ENCODE data around the gene ERRFI1.

DNA sequence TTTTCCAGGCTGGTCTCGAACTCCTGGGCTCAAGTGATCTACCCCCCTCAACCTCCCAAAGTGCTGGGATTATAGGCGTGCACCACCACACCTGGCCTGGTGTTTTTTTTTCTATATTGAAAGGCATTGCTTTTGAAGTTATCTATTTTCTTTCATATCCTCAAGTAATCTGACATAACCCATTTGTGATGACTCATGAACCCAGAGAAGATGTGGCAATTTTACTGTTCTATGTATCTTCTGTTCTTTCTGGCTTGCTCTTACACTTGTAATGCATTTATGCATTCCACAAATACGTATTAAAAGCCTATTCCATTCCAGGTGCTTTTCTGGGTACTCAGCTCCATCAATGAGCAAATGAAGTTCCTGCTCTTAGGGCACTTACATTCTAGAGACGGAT is 29.9 kb upstream of the ERRFI1 start:
- TF ChIP-seq, protein P1, sequence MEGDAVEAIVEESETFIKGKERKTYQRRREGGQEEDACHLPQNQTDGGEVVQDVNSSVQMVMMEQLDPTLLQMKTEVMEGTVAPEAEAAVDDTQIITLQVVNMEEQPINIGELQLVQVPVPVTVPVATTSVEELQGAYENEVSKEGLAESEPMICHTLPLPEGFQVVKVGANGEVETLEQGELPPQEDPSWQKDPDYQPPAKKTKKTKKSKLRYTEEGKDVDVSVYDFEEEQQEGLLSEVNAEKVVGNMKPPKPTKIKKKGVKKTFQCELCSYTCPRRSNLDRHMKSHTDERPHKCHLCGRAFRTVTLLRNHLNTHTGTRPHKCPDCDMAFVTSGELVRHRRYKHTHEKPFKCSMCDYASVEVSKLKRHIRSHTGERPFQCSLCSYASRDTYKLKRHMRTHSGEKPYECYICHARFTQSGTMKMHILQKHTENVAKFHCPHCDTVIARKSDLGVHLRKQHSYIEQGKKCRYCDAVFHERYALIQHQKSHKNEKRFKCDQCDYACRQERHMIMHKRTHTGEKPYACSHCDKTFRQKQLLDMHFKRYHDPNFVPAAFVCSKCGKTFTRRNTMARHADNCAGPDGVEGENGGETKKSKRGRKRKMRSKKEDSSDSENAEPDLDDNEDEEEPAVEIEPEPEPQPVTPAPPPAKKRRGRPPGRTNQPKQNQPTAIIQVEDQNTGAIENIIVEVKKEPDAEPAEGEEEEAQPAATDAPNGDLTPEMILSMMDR (conservative IDR thresholded peaks at IDR 0.05; ENCODE audit: low read depth, low read length): no peak
- no peak for TF ChIP-seq EZH2 (IDR thresholded peaks at IDR 0.05; ENCODE audit: borderline replicate concordance, low read depth, low read length, poor library complexity, severe bottlenecking)

Data from A673 (cell line).